ENCODE results near the gene HS1BP3. TPM values are rescaled to one million over a fixed set of nuclear protein-coding genes. Genes with fewer than 3 reads are reported as not detected.

HS1BP3 gene, protein sequence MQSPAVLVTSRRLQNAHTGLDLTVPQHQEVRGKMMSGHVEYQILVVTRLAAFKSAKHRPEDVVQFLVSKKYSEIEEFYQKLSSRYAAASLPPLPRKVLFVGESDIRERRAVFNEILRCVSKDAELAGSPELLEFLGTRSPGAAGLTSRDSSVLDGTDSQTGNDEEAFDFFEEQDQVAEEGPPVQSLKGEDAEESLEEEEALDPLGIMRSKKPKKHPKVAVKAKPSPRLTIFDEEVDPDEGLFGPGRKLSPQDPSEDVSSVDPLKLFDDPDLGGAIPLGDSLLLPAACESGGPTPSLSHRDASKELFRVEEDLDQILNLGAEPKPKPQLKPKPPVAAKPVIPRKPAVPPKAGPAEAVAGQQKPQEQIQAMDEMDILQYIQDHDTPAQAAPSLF
- total RNA-seq: 1 to 10 TPM; 5.8 to 9.3 TPM

- no peaks in the 10 kb centered on the region for H3K9me3 Mint-ChIP-seq
- H3K4me1 Mint-ChIP-seq (ENCODE audit: low read depth in 2 of 2): peaks cover 26 to 30% of the 10 kb centered on the region in 2 donors
- peak; percentile 92 for DNase-seq (ENCODE audit: low spot score)
- H3K36me3 Mint-ChIP-seq: no peaks in the 10 kb centered on the region
- H3K27me3 Mint-ChIP-seq: peaks cover 0 to 6% of the 10 kb centered on the region in 2 donors
- ATAC-seq: peak; percentile 98
- peak within 1 kb of the TSS; percentile 79 to 81 for H3K27ac Mint-ChIP-seq
- peak within 1 kb of the TSS; percentile 88 for H3K4me3 Mint-ChIP-seq
These were observed at the start of gene HS1BP3 for GRCh38 chr2:20650877-20651730. Gene HS1BP3, minus strand, starts transcription at chr2:20651098. Its CDS starts 35 bp downstream, at chr2:20651063.

DNA sequence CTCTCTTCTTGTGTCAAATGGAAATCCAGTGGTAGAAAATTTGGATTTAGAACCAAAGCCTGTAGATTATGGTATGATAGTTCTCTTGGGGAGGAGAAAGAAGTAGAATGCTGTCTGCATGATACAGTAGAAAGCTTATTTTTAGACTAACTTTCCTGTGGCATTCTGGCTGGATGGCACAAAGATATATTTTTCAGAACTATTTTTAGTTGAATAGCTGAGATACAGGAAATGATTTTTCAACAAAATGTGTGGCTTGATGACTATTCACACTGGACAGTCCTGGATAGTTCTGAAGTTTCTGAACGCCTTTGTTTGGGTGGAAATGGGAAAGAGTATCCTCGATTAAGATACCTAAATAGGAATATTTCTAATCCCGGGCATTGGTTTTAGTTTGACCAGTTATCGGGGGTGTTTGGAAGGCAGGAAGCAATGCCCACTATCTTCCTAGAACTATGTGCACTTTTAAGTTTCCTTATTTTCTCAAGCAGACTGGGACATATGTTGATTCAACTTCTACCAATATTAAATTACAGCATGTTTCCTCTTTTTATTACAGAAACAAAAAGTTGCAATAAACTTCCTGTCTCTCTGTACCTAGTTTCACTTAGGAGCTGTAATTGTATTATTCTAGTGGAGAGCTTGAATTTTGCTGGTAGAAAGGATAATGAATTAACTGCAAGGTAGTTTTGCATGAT, 48.2 kb upstream of the HS1BP3 start:
- Mint-ChIP-seq H3K27ac (no peak overlapping the region), H3K27me3 (no peaks in the 10 kb centered on the region), H3K9me3 (no peaks in the 10 kb centered on the region), H3K36me3 (no peaks in the 10 kb centered on the region), H3K4me1 (ENCODE audit: low read depth in 2 of 2) (peaks cover 0 to 7% of the 10 kb centered on the region in 2 donors), H3K4me3 (no peak overlapping the region)
- ATAC-seq: no peak
- no peak for DNase-seq (ENCODE audit: low spot score)

- no peak for DNase-seq (ENCODE audit: low spot score)
- Mint-ChIP-seq H3K27ac (no peak overlapping the region), H3K4me3 (no peak overlapping the region), H3K27me3 (no peaks in the 10 kb centered on the region), H3K4me1 (ENCODE audit: low read depth in 2 of 2) (peaks cover 0 to 7% of the 10 kb centered on the region in 2 donors), H3K36me3 (no peaks in the 10 kb centered on the region), H3K9me3 (no peaks in the 10 kb centered on the region)
- no peak for ATAC-seq
These were observed 46.5 kb upstream of the HS1BP3 start for GRCh38 chr2:20697322-20697934.

- Mint-ChIP-seq H3K4me3 (no peak overlapping the region), H3K9me3 (no peaks in the 10 kb centered on the region), H3K4me1 (ENCODE audit: low read depth in 2 of 2) (peaks cover 0 to 7% of the 10 kb centered on the region in 2 donors), H3K36me3 (no peaks in the 10 kb centered on the region), H3K27me3 (no peaks in the 10 kb centered on the region), H3K27ac (no peak overlapping the region)
- DNase-seq (ENCODE audit: low spot score): no peak
- ATAC-seq: no peak
These were observed 45.5 kb upstream of the HS1BP3 start for GRCh38 chr2:20696366-20696765.

GRCh38 chr2:20693317-20693716, 42.4 kb upstream of the HS1BP3 start:
- Mint-ChIP-seq H3K27ac (no peak overlapping the region), H3K9me3 (no peaks in the 10 kb centered on the region), H3K27me3 (no peaks in the 10 kb centered on the region), H3K4me3 (no peak overlapping the region), H3K4me1 (ENCODE audit: low read depth in 2 of 2) (peaks cover 0 to 4% of the 10 kb centered on the region in 2 donors), H3K36me3 (peaks cover 5% of the 10 kb centered on the region)
- ATAC-seq: no peak
- no peak for DNase-seq (ENCODE audit: low spot score)

DNA sequence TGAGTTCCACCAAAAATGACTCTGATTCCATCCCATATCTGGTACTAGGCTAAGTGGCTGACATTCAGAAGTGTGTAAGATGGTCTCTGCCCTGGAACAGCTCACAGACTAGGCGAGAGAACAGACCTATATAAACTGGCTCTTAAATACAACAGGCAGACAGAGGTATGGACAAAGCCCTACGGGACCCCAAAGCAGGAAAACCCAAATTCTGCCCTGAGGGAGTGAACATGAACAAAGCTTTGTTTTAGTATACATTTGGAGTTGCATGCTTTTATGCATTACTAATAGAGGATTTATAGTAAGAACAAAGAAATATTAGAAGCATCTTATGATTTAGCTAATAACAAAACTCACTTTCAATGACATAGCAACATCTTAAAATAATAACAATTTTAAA, 41.2 kb upstream of the HS1BP3 start:
- Mint-ChIP-seq H3K36me3 (peaks cover 7% of the 10 kb centered on the region), H3K27ac (no peak overlapping the region), H3K9me3 (no peaks in the 10 kb centered on the region), H3K4me1 (ENCODE audit: low read depth in 2 of 2) (peaks cover 0 to 6% of the 10 kb centered on the region in 2 donors), H3K4me3 (no peak overlapping the region), H3K27me3 (no peaks in the 10 kb centered on the region)
- no peak for DNase-seq (ENCODE audit: low spot score)
- no peak for ATAC-seq

DNA sequence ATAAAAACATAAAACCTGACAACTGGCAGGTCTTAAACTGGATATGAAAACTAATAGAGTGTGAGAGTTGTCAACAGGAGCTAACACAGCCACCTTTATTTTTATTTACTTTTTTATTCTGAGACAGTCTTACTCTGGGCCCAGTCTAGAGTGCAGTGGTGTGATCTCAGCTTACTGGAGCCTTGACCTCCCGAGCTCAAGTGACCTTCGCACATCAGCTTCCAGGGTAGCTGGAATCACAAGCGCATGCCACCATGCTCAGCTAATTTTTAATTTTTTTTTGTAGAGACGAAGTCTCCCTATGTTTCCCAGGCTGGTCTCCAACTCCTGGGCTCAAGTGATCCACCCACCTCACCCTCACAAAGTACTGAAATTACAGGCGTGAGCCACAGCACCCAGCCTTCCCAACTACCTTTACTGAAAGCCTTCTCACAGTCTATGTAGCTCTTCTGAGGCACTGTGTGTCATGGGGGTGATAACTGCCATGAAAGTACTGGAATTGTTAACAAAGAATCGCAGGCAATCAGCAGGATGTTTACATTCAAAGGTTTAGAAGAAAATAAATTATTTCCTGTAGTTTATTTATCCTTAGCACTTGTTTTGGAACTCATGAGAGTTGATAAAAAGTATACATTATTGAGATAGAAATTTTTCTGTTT, 40.3 kb upstream of the HS1BP3 start:
- H3K36me3 Mint-ChIP-seq: peaks cover 11% of the 10 kb centered on the region
- DNase-seq (ENCODE audit: low spot score): no peak
- no peak overlapping the region for H3K4me3 Mint-ChIP-seq
- H3K4me1 Mint-ChIP-seq (ENCODE audit: low read depth in 2 of 2): peaks cover 0 to 6% of the 10 kb centered on the region in 2 donors
- no peaks in the 10 kb centered on the region for H3K27me3 Mint-ChIP-seq
- H3K9me3 Mint-ChIP-seq: no peaks in the 10 kb centered on the region
- no peak for ATAC-seq
- H3K27ac Mint-ChIP-seq: no peak overlapping the region

DNA sequence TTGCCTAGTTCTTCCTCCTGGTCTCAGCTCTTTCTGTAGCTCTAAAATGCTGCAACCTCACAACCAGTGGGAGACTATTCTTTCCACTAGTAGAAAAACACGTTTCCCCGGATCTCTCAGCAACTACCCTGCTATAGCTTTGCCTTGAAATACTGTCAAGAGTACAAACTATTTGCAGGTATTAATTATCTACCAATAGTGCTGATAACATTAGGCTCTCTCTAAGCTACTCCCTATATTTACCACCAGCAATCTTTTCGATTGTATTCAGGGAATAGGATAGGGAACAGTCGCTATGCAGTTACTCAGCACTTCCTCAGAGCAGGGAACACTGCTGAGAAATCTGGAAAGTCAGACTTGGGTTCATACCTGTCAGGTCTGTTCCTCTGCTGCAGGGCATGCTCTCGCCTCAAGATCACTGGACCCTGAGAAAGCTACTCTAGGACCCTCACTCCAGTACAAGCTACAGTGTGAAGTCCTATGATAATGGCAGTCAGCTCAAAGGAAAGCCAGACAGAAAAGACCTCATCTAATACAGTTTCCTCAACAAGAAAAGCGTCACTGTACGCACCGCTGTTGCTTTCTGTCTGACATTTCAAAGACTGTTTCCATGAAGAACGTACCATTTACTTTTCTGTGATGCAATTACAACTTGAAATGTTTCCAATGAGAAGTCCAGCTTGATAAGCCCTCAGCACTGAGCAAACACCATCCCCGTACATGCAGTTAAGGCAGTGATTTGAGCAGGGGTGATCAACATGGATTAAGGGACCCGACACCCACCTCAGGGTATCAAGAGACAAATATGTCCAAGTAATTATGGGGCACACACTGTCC, 38.7 kb upstream of the HS1BP3 start:
- Mint-ChIP-seq H3K27ac (no peak overlapping the region), H3K27me3 (no peaks in the 10 kb centered on the region), H3K4me1 (ENCODE audit: low read depth in 2 of 2) (peaks cover 0 to 6% of the 10 kb centered on the region in 2 donors), H3K36me3 (peaks cover 11% of the 10 kb centered on the region), H3K4me3 (no peak overlapping the region), H3K9me3 (no peaks in the 10 kb centered on the region)
- no peak for ATAC-seq
- DNase-seq (ENCODE audit: low spot score): no peak

GRCh38 chr2:20687260-20687832, 36.4 kb upstream of the HS1BP3 start:
- Mint-ChIP-seq H3K9me3 (no peaks in the 10 kb centered on the region), H3K4me1 (ENCODE audit: low read depth in 2 of 2) (peaks cover 0 to 8% of the 10 kb centered on the region in 2 donors), H3K27ac (no peak overlapping the region), H3K27me3 (no peaks in the 10 kb centered on the region), H3K36me3 (peaks cover 11% of the 10 kb centered on the region), H3K4me3 (no peak overlapping the region)
- DNase-seq (ENCODE audit: low spot score) (no peak), ATAC-seq (no peak)

- peak overlapping the region in 1 of 2 donors; percentile 35 for H3K27ac Mint-ChIP-seq
- no peaks in the 10 kb centered on the region for H3K9me3 Mint-ChIP-seq
- H3K36me3 Mint-ChIP-seq: peaks cover 11% of the 10 kb centered on the region
- H3K27me3 Mint-ChIP-seq: no peaks in the 10 kb centered on the region
- H3K4me3 Mint-ChIP-seq: no peak overlapping the region
- no peak for ATAC-seq
- DNase-seq (ENCODE audit: low spot score): no peak
- peaks cover 0 to 11% of the 10 kb centered on the region in 2 donors for H3K4me1 Mint-ChIP-seq (ENCODE audit: low read depth in 2 of 2)
These were observed 33.7 kb upstream of the HS1BP3 start for GRCh38 chr2:20684581-20685063.

DNA sequence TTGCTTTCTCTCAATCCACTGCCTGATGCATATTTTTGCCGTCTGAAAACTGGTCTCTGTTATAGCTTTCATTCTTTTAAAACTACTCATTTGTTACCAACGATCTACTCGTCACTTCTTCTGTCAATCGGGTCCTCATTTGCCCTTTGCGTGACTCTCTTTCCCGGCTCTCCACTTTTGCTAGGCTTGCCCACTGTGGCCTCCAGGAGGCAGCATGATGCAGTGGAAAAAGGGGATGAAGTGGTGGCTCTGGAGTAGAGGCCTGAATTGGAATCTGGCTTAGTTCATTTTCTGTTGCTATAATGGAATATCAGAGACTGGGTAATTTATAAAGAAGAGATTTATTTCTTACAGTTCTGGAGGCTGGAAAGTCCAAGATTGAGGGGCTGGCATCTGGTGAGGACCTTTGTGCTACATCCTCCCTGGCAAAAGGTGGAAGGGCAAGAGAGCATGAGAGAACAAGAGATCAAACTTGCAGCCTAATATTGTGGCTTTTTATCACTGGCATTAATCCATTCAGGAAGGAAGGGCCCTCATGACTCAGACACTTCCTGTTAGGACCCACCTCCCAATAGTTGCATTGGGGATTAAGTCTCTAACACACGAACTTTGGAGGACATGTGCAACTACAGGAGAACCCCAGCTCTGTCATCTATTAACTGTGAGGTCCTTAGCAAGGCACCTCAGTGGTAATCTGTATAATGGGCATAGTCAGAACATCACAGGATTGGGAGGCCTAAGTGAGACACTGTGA, 31.4 kb upstream of the HS1BP3 start:
- no peaks in the 10 kb centered on the region for H3K9me3 Mint-ChIP-seq
- no peak for ATAC-seq
- H3K4me1 Mint-ChIP-seq (ENCODE audit: low read depth in 2 of 2): peaks cover 0 to 5% of the 10 kb centered on the region in 2 donors
- no peak overlapping the region for H3K4me3 Mint-ChIP-seq
- DNase-seq (ENCODE audit: low spot score): no peak
- H3K27me3 Mint-ChIP-seq: no peaks in the 10 kb centered on the region
- H3K27ac Mint-ChIP-seq: no peak overlapping the region
- H3K36me3 Mint-ChIP-seq: peaks cover 6% of the 10 kb centered on the region
